HFFc6 (cell line): ENCODE measurements around the gene FFAR4. TPM values are rescaled to one million over a fixed set of nuclear protein-coding genes. Genes with fewer than 3 reads are reported as not detected.

Source experiments
- DNase-seq: peaks from one replicate; pipeline ENCODE4 v3.0.0-alpha.2; 2018
- H3K27ac Mint-ChIP-seq: 2 replicates; pipeline ENCODE4 v1.8.0; 2020; ENCODE audit warnings: mild to moderate bottlenecking, mixed read lengths
- H3K27me3 Mint-ChIP-seq: 2 replicates; pipeline ENCODE4 v1.8.0; 2021; ENCODE audit warnings: mild to moderate bottlenecking, moderate library complexity, mixed read lengths; ENCODE audit not compliant: insufficient read depth
- H3K36me3 Mint-ChIP-seq: 2 replicates; pipeline ENCODE4 v1.8.0; 2021; ENCODE audit warnings: low read depth, mixed read lengths
- H3K4me1 Mint-ChIP-seq: 2 replicates; pipeline ENCODE4 v1.8.0; 2020; ENCODE audit warnings: low read depth, mixed read lengths
- H3K4me3 Mint-ChIP-seq: 2 replicates; pipeline ENCODE4 v1.8.0; 2020; ENCODE audit warnings: mild to moderate bottlenecking, moderate library complexity, mixed read lengths
- H3K9me3 Mint-ChIP-seq: 2 replicates; pipeline ENCODE4 v1.8.0; 2020; ENCODE audit warnings: mild to moderate bottlenecking, mixed read lengths
- total RNA-seq, 6 experiments: library from RNA; stranded (reverse); fragmentation: NEBNext Ultra II Directional; extraction: Animal tissue kit (Norgen Biotek cat#: 25700); gene quantifications; 2 replicates in 1 of 6; 3 replicates in 5 of 6; pipeline ENCODE4 v1.2.3, GENCODE V29; 2021
- TF ChIP-seq, protein P1 (sequence below): fragments of 200-600 bp; sonication (generic); IDR thresholded peaks from 2 replicates; pipeline ENCODE4 v1.5.0; 2021; ENCODE audit warnings: antibody characterized with exemption, mild to moderate bottlenecking

FFAR4 gene
- total RNA-seq, 6 experiments from 2014 or later: not detected

DNA sequence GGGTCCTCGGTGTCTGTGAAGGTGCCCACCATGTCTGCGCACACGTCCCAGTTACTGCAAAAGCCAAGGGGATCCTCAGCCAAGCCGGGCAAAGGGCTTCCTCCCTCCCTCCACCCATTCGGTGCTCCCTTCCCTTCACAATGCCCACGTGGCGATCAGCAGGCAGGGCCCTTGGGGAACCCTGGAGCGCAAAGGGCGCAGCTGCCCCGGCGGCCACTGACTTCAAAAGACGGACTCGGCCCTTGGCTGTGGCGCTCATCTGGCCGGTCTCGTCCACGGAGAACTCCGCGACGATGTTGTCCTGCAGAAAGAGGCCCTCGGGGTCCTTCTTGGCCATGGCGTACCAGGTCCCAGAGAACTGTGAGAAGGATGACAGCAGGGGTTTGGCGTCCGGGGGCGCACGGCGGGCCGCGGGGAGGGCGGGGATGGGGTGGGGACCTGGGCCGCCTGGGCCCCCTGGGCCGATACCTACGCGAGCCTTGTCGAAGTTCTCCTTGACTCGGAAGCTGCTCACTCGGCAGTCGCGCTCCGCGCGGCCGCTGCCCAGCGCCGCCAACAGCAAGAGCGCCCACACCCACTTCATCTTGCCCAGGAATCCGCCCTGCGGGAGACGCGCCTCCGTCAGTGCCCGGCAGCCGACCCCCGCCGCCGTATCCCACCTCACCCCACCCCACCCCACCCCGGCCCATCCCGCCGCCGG is 34.1 kb downstream of the FFAR4 start:
- TF ChIP-seq, protein P1, sequence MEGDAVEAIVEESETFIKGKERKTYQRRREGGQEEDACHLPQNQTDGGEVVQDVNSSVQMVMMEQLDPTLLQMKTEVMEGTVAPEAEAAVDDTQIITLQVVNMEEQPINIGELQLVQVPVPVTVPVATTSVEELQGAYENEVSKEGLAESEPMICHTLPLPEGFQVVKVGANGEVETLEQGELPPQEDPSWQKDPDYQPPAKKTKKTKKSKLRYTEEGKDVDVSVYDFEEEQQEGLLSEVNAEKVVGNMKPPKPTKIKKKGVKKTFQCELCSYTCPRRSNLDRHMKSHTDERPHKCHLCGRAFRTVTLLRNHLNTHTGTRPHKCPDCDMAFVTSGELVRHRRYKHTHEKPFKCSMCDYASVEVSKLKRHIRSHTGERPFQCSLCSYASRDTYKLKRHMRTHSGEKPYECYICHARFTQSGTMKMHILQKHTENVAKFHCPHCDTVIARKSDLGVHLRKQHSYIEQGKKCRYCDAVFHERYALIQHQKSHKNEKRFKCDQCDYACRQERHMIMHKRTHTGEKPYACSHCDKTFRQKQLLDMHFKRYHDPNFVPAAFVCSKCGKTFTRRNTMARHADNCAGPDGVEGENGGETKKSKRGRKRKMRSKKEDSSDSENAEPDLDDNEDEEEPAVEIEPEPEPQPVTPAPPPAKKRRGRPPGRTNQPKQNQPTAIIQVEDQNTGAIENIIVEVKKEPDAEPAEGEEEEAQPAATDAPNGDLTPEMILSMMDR: no peak
- Mint-ChIP-seq H3K27me3 (peaks cover 32% of the 10 kb centered on the region), H3K27ac (no peak overlapping the region), H3K36me3 (no peaks in the 10 kb centered on the region), H3K9me3 (no peaks in the 10 kb centered on the region), H3K4me1 (no peaks in the 10 kb centered on the region), H3K4me3 (no peak overlapping the region)
- DNase-seq: no peak

DNA sequence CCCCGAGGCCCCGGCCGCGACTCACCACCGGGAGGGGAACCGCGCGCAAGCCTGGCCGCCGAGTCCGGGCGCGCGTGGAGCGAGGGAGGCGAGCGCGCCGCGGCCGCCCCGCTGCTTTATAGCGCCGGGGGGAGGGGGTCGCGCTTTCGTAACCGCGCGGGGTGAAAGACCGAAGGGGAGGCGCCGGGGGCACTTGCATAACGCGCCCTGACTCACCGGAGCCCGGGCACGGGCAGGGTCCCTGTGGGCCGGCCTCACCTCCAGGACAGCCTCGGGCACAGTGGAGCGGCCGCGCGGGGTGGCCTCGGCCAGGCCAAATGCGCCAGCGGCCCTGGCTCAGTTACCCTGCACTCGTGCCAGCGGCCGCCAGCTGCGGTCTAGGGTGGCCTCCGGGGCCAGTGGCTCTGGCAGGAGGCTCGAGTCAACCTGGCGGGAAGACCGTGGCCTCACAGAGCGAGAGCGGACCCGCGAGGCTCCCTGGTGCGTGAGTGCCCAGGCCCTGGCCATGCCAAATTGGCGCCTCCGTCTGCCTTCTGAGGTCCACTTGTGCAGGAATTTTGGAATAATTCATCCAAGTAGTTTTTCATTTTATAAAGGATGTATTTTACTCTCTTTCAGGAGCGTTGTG is 34.8 kb downstream of the FFAR4 start, which contains the start of gene RBP4:
TSS of gene RBP4 (minus strand) at position 90 of the 628 bp plus-strand sequence. CDS start 207 bp downstream, outside the sequence.
- Mint-ChIP-seq H3K36me3 (no peaks in the 10 kb centered on the region), H3K4me1 (no peaks in the 10 kb centered on the region), H3K27ac (no peak within 1 kb of the TSS), H3K4me3 (no peak within 1 kb of the TSS), H3K27me3 (peaks cover 32% of the 10 kb centered on the region), H3K9me3 (no peaks in the 10 kb centered on the region)
- TF ChIP-seq, protein P1: no peak
- DNase-seq: no peak

DNA sequence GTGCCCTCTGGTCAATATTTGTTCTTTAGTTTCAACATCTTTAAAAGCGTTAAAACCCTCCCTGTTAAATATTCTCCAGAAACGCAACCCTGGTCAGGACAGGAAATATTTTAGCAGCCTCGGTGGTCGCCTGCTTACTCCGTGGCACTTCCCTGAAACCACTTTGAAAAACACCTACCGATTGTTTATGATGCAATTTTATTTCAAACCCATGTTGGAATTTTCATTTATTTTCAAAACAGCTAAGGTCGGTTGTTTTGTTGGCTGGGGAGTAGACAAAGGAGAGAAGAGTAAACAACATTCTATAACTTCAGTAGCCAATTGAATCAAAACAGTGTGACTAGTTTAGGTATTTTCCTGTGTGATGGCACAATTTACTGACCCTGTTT is 35.3 kb downstream of the FFAR4 start:
- no peak for DNase-seq
- TF ChIP-seq, protein P1: no peak
- Mint-ChIP-seq H3K4me1 (no peaks in the 10 kb centered on the region), H3K27ac (no peak overlapping the region), H3K27me3 (peaks cover 32% of the 10 kb centered on the region), H3K9me3 (no peaks in the 10 kb centered on the region), H3K4me3 (no peak overlapping the region), H3K36me3 (no peaks in the 10 kb centered on the region)

DNA sequence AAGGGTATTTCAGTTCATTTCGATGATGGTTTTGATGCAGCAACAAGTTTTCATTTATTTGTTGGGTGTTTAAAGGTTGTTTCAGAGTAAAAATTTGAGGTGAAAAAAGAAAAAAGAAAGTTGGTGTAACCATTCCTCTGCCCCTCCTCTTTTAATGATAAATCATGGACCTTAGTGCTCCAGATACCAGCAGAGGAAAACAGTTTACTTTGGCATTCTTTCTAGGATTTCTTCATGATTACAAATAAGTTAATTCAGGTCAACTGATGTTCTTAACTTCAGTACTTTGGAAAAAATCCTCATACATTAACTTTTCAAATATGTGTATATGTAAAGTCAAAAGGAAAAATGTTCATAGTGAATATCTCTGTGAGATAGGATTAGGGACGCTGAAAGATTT is 36.6 kb downstream of the FFAR4 start:
- TF ChIP-seq, protein P1: no peak
- Mint-ChIP-seq H3K4me3 (no peak overlapping the region), H3K36me3 (no peaks in the 10 kb centered on the region), H3K4me1 (no peaks in the 10 kb centered on the region), H3K9me3 (no peaks in the 10 kb centered on the region), H3K27me3 (peaks cover 30% of the 10 kb centered on the region), H3K27ac (no peak overlapping the region)
- DNase-seq: no peak

DNA sequence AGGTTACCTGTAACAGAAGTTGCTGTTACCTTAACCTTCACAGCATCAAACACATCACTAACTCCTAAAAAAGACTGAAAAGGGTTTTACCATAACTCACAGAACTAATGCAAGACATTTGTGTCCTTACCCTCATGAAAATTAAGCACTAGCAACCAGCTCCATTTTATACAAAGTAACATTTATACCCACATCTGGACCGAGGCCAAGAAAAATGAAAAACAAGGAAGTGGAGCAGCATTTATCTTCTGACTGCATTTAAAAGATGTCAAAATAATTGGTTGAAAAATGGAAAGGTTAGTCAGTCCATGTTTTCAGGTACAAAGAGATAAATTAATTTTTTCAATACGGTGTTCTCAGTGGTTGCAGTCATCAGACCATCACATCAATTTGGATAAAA is 37.7 kb downstream of the FFAR4 start:
- Mint-ChIP-seq H3K27ac (no peak overlapping the region), H3K36me3 (no peaks in the 10 kb centered on the region), H3K4me1 (no peaks in the 10 kb centered on the region), H3K4me3 (no peak overlapping the region), H3K9me3 (no peaks in the 10 kb centered on the region), H3K27me3 (peaks cover 34% of the 10 kb centered on the region)
- TF ChIP-seq, protein P1: no peak
- DNase-seq: no peak
